Brain microvascular endothelial cell (primary cell): ENCODE results near the gene POLR3E.

ENCODE experiments used
- DNase-seq: peaks from one replicate; pipeline ENCODE4 v3.0.0-alpha.2; 2020
- H3K27ac ChIP-seq: fragments of 250-450 bp; sonication (Bioruptor Pico); 2 replicates; pipeline ENCODE4 v1.5.1; 2020; ENCODE audit warnings: mild to moderate bottlenecking, moderate library complexity
- H3K27me3 ChIP-seq: fragments of 250-450 bp; sonication (Bioruptor Pico); replicated peaks from 2 replicates; pipeline ENCODE4 v1.5.1; 2020; ENCODE audit warnings: mild to moderate bottlenecking
- H3K36me3 ChIP-seq: fragments of 250-450 bp; sonication (Bioruptor Pico); replicated peaks from 2 replicates; pipeline ENCODE4 v1.5.1; 2020; ENCODE audit warnings: mild to moderate bottlenecking
- H3K4me3 ChIP-seq: 2 replicates; pipeline ENCODE4 v1.5.1; 2011; ENCODE audit warnings: low read depth, mild to moderate bottlenecking, control low read depth, low read length, moderate library complexity
- in situ Hi-C: cut with HindIII; loops from 2 replicates; pipeline ENCODE4 v1.10.0; 2017; ENCODE audit warnings: low sequenced_read_pairs, low pct_ligation_motif_present
- TF ChIP-seq, protein P1 (sequence below): IDR thresholded peaks from 2 replicates; pipeline ENCODE4 v1.5.1; 2011; ENCODE audit warnings: low read depth, mild to moderate bottlenecking, moderate library complexity, low read length, control low read depth, inconsistent platforms; ENCODE audit errors: missing control alignments

Gene POLR3E

DNA sequence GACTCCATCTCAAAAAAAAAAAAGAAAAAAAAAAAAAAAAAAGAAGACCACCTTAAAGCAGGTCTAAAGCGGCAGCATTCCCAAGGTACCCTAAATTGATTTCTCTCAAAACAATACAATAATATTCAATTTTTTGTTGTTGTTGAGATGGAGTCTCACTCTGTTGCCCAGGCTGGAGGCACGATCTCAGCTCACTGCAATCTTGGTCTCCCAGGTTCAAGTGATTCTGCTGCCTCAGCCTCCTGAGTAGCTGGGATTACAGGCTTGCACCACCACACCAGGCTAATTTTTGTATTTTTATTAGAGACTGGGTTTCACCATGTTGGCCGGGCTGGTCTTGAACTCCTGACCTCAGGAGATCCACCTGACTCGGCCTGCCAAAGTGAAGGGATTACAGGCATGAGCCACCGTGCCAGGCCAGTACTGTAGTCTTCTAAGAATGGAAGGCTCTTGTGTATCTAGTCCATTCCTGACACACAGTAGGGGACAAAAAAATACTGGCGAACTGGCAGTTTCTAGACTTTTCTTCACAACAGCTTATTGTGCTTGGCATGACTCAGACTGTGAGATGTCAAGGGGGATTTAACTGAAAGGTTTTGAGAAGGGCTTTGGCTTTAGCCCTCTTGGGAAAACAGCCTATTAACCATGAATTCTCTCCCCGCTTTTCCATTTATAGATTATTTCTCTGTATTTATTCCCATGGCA lies 59.9 kb downstream of the POLR3E start:
- TF ChIP-seq, protein P1, sequence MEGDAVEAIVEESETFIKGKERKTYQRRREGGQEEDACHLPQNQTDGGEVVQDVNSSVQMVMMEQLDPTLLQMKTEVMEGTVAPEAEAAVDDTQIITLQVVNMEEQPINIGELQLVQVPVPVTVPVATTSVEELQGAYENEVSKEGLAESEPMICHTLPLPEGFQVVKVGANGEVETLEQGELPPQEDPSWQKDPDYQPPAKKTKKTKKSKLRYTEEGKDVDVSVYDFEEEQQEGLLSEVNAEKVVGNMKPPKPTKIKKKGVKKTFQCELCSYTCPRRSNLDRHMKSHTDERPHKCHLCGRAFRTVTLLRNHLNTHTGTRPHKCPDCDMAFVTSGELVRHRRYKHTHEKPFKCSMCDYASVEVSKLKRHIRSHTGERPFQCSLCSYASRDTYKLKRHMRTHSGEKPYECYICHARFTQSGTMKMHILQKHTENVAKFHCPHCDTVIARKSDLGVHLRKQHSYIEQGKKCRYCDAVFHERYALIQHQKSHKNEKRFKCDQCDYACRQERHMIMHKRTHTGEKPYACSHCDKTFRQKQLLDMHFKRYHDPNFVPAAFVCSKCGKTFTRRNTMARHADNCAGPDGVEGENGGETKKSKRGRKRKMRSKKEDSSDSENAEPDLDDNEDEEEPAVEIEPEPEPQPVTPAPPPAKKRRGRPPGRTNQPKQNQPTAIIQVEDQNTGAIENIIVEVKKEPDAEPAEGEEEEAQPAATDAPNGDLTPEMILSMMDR: no peak
- Histone ChIP-seq H3K27ac (peak overlapping the region; percentile 21), H3K4me3 (no peak overlapping the region), H3K36me3 (peaks cover 12% of the 10 kb centered on the region), H3K27me3 (no peaks in the 10 kb centered on the region)
- DNase-seq: peak; percentile 51
- in situ Hi-C loops: no loop called here

DNA sequence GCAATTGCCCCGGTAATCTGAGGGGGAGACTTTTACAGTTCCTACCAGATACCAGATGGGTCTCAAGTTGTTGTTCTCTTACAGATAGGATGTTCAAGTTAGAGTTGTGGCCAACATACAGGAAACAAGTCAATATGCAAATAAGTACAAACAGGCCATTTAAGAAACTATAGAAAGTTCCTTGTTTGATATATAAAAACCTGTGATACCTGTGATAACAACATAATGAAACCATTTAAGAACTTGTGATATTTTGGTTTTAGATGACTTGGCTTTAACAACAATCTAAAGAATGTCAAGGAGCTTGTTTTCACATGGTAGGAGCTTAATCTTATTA lies 60.4 kb downstream of the POLR3E start:
- DNase-seq: no peak
- H3K27ac ChIP-seq: peak overlapping the region; percentile 21

GRCh38 chr16:22358000-22358399 lies 60.8 kb downstream of the POLR3E start:
- peaks cover 15% of the 10 kb centered on the region for H3K36me3 ChIP-seq
- TF ChIP-seq, protein P1: no peak

More for the DNA sequence above, 60.4 kb downstream of the POLR3E start:
- TF ChIP-seq, protein P1: no peak
- no peaks in the 10 kb centered on the region for H3K27me3 ChIP-seq
- H3K4me3 ChIP-seq: no peak overlapping the region
- H3K36me3 ChIP-seq: peaks cover 15% of the 10 kb centered on the region
- in situ Hi-C loops: no loop called here

DNA sequence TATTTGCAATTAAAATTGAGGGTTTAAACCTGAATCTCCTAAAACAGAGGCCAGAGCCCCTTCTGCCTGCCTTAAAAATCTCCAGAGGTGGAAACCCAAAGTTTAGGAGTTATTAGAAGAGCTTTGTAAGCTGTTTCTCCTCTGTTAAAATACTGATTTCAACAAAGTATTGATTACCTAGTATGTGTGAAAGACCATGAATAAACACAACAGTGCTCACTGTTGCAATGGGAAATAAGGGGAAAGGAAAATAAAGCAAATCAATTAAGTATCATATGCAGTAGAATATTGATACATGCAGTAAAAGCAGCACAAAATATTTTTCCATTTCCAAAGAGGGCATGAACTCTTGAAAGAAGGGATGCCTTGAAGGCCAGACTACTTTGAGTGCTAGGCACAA lies 62.5 kb downstream of the POLR3E start:
- TF ChIP-seq, protein P1: no peak
- DNase-seq: no peak
- Histone ChIP-seq H3K27me3 (no peaks in the 10 kb centered on the region), H3K36me3 (peaks cover 30% of the 10 kb centered on the region), H3K4me3 (no peak overlapping the region), H3K27ac (no peak overlapping the region)
- in situ Hi-C loops: no loop called here

More at GRCh38 chr16:22358000-22358399, 60.8 kb downstream of the POLR3E start:
- Histone ChIP-seq H3K4me3 (no peak overlapping the region), H3K27ac (peak overlapping the region; percentile 21), H3K27me3 (no peaks in the 10 kb centered on the region)
- in situ Hi-C loops: no loop called here
- DNase-seq: no peak

- Histone ChIP-seq H3K36me3 (peaks cover 36% of the 10 kb centered on the region), H3K4me3 (no peak overlapping the region), H3K27me3 (no peaks in the 10 kb centered on the region), H3K27ac (no peak overlapping the region)
- TF ChIP-seq, protein P1: no peak
- in situ Hi-C loops: no loop called here
- DNase-seq: no peak
Measured at GRCh38 chr16:22360963-22361659, 63.9 kb downstream of the POLR3E start.
